Tibial artery (tissue), 4 donors: ENCODE data around the gene RNPS1.

Experiments
- DNase-seq, 2 donors: peaks; one replicate each; pipeline ENCODE4 v3.0.0-alpha.2; 2019
- H3K27ac ChIP-seq, 2 donors: fragments of 200-600 bp; sonication (generic) in 1 of 2; 1 replicate in 1 of 2; 2 replicates in 1 of 2; pipeline ENCODE4 v1.5.1; 2018 to 2019; ENCODE audit warnings: mild to moderate bottlenecking in 1 of 2
- H3K27me3 ChIP-seq, 2 donors: fragments of 200-600 bp; sonication (generic) in 1 of 2; one replicate each; pipeline versions ENCODE4 v1.5.1 to v1.6.0; 2016 to 2019
- H3K36me3 ChIP-seq, 3 donors: fragments of 200-600 bp; sonication (generic) in 2 of 3; one replicate each; pipeline ENCODE4 v1.5.1; 2016 to 2019; ENCODE audit warnings: mild to moderate bottlenecking in 2 of 3
- H3K4me1 ChIP-seq, 4 donors: fragments of 200-600 bp; sonication (generic) in 2 of 4; 1 replicate in 3 of 4; 2 replicates in 1 of 4; pipeline ENCODE4 v1.5.1; 2016 to 2019
- H3K4me3 ChIP-seq, 2 donors: fragments of 200-600 bp; sonication (generic) in 1 of 2; 1 replicate in 1 of 2; 2 replicates in 1 of 2; pipeline ENCODE4 v1.5.1; 2018 to 2019; ENCODE audit warnings: mild to moderate bottlenecking in 2 of 2
- H3K9me3 ChIP-seq, 3 donors: fragments of 200-600 bp; sonication (generic) in 1 of 3; one replicate each; pipeline ENCODE4 v1.5.1; 2016 to 2019
- intact Hi-C: fragments of 100-400 bp; cut with DNase I; formaldehyde crosslinking; loops from one replicate; pipeline ENCODE4 v1.15.0; 2023; ENCODE audit warnings: low total_unique reads
- TF ChIP-seq, protein P1 (sequence below), 2 experiments: fragments of 200-600 bp in 1 of 2; fragments of 450-650 bp in 1 of 2; IDR thresholded peaks; one replicate each; pipeline ENCODE4 v1.5.1; 2017 to 2019; ENCODE audit warnings: antibody characterized with exemption in 2 of 2, mild to moderate bottlenecking in 1 of 2, moderate library complexity in 1 of 2

Gene RNPS1

DNA sequence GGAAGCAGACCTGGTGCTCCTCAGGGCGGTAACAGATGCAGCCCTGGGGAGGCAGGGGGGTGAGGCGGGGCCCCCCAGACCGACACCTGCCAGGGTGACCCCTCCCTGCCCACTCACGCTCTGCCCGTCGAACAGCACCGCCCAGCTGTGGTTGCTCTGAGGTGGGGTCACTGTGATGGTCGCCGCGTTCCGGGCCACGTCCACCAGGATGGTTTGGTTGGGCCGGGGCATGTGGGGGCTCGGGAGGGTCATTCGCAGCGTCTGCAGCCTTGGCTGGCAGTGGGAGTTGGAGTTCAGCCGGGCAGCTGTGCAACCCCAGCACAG lies 58.0 kb downstream of the RNPS1 start:
- Histone ChIP-seq H3K27ac (no peak overlapping the region), H3K27me3 (no peaks in the 10 kb centered on the region), H3K9me3 (no peaks in the 10 kb centered on the region), H3K36me3 (peaks cover 18 to 49% (median 32%) of the 10 kb centered on the region in 3 donors), H3K4me1 (peaks cover 2 to 41% (median 33%) of the 10 kb centered on the region in 4 donors), H3K4me3 (no peak overlapping the region)
- intact Hi-C loops = no loop called here
- no peak for DNase-seq
- TF ChIP-seq, protein P1, sequence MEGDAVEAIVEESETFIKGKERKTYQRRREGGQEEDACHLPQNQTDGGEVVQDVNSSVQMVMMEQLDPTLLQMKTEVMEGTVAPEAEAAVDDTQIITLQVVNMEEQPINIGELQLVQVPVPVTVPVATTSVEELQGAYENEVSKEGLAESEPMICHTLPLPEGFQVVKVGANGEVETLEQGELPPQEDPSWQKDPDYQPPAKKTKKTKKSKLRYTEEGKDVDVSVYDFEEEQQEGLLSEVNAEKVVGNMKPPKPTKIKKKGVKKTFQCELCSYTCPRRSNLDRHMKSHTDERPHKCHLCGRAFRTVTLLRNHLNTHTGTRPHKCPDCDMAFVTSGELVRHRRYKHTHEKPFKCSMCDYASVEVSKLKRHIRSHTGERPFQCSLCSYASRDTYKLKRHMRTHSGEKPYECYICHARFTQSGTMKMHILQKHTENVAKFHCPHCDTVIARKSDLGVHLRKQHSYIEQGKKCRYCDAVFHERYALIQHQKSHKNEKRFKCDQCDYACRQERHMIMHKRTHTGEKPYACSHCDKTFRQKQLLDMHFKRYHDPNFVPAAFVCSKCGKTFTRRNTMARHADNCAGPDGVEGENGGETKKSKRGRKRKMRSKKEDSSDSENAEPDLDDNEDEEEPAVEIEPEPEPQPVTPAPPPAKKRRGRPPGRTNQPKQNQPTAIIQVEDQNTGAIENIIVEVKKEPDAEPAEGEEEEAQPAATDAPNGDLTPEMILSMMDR (IDR thresholded peaks at IDR 0.05) = no peak

DNA sequence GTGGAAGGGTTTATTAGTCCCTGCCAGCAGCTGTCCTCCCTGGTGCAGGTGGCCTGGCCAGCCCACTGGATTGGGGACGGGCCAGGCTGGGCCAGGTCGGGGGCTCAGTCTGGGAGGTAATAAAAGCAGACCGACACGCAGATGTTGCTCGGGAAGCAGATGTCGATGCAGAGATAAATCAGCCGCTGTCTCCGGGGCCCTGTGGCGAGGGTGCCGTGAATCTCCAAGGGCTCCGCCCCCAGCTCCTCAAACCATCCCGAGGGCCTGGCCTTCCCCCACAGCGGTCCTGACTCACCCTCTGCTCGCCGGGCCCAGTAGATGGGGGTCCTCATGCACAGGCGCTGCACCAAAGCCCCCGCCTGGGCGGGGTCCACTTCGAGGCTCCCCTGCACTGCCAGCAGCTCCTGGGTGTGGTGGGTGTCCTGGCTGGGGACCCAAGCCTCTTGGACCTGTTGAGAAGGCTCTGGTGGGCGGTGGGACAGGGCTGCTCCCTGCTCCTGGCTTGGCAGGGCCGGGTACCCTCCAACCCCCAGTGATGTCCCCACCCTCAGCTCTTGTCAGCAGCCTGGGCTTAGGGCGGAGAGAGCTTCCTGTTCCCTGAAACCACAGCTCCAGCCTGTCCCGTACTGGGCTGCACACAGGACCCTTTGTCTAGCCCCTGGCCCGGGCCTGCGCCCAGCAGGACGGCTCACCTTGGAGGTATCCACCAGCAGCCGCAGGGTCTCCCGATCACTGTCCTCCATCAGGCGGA lies 58.5 kb downstream of the RNPS1 start:
- Histone ChIP-seq H3K9me3 (no peaks in the 10 kb centered on the region), H3K4me3 (no peak overlapping the region), H3K36me3 (peaks cover 18 to 49% (median 32%) of the 10 kb centered on the region in 3 donors), H3K27me3 (no peaks in the 10 kb centered on the region), H3K27ac (no peak overlapping the region), H3K4me1 (peaks cover 0 to 42% (median 35%) of the 10 kb centered on the region in 4 donors)
- TF ChIP-seq, protein P1 (IDR thresholded peaks at IDR 0.05) = no peak
- intact Hi-C loops = no loop called here
- DNase-seq = no peak

DNA sequence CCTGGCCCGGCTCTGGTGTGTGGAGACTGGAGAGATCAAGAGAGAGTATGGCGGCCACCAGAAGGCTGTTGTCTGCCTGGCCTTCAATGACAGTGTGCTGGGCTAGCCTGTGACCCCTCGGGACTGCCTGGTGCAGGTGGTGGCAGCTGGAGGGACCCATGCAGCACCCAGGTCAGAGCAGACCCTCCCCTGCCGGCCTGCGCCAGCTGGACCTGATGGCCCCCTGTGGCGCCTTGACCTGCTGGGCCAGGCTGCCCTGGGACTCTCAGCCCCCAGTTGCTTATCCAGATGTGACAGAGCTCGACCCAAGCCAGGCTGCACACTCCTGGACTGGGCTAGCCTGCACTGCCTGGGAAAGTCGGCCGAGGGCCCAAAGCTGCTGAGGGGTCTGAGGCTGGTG lies 59.2 kb downstream of the RNPS1 start:
- Histone ChIP-seq H3K4me1 (peaks cover 0 to 36% (median 29%) of the 10 kb centered on the region in 4 donors), H3K4me3 (no peak overlapping the region), H3K36me3 (peaks cover 18 to 49% (median 32%) of the 10 kb centered on the region in 3 donors), H3K27ac (no peak overlapping the region), H3K9me3 (no peaks in the 10 kb centered on the region), H3K27me3 (no peaks in the 10 kb centered on the region)
- DNase-seq = no peak
- TF ChIP-seq, protein P1 (IDR thresholded peaks at IDR 0.05) = no peak
- intact Hi-C loops = no loop called here

DNA sequence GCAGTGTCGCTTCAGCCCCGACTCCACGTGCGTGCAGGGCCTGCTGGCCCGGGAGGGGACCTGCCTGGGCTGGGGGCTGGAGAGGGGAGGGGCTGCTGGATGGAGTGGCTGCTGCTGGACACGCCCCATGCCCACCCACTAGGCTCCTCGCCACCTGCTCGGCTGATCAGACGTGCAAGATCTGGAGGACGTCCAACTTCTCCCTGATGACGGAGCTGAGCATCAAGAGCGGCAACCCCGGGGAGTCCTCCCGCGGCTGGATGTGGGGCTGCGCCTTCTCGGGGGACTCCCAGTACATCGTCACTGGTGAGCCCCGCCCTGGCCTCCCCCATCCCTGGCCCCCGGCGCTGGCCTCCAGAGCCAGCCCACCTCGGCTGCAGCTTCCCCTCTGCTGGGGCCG lies 59.6 kb downstream of the RNPS1 start:
- H3K36me3 ChIP-seq = peaks cover 18 to 49% (median 32%) of the 10 kb centered on the region in 3 donors
- no peaks in the 10 kb centered on the region for H3K9me3 ChIP-seq
- H3K4me3 ChIP-seq = no peak overlapping the region
- TF ChIP-seq, protein P1 (IDR thresholded peaks at IDR 0.05) = no peak
- peaks cover 0 to 31% (median 24%) of the 10 kb centered on the region in 4 donors for H3K4me1 ChIP-seq
- intact Hi-C loops = no loop called here
- no peaks in the 10 kb centered on the region for H3K27me3 ChIP-seq
- DNase-seq = no peak
- no peak overlapping the region for H3K27ac ChIP-seq

DNA sequence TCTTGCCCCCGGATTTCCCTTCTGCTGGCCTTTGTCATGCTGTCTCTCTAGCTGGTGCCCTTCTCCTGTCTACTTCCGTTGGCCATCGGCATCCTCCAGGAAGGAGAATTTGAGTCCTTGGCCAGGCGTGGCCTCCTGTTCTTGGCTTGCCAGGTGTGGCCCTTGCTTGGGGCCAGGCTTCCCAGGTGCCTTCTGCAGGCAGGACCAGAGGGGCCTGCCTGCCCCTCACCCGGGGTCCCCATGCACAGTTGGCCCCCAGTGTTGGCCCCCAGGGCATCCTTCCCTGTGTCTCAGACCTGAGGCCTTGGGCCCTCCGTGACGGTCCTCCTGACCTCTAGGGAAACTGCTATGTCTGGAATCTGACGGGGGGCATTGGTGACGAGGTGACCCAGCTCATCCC lies 60.1 kb downstream of the RNPS1 start:
- no peak for DNase-seq
- TF ChIP-seq, protein P1 (IDR thresholded peaks at IDR 0.05) = no peak
- no peaks in the 10 kb centered on the region for H3K9me3 ChIP-seq
- peaks cover 0 to 27% (median 20%) of the 10 kb centered on the region in 4 donors for H3K4me1 ChIP-seq
- no peak overlapping the region for H3K4me3 ChIP-seq
- intact Hi-C loops = no loop called here
- peaks cover 18 to 47% (median 32%) of the 10 kb centered on the region in 3 donors for H3K36me3 ChIP-seq
- no peak overlapping the region for H3K27ac ChIP-seq
- no peaks in the 10 kb centered on the region for H3K27me3 ChIP-seq
